Measurements from ENCODE around the gene ADAMTS6.

Gene ADAMTS6

DNA sequence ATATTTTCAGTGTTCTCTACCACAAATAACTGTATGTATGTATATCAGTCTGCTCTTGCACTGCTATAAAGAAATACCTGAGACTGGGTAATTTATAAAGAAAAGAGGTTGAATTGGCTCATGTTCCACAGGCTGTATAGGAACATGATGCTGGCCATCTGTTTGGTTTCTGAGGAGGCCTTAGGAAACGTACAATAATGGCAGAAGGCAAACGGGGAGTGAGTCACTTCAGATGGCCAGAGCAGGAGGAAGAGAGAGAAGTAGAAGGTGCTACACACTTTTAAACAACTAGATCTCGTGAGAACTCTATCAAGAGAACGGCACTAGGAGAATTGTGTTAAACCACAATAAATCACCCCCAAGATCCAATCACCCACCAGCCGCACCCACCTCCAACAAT, 121.7 kb downstream of the ADAMTS6 start:
- DNase-seq (ENCODE audit: low read depth in 1 of 2, low spot score in 1 of 2): no peak
- Histone ChIP-seq H3K27ac (replicated peaks) (no peak overlapping the region), H3K4me3 (replicated peaks; ENCODE audit: insufficient read depth, low read length) (no peak overlapping the region), H3K27me3 (ENCODE audit: insufficient read depth, poor library complexity, severe bottlenecking) (no peaks in the 10 kb centered on the region)
- TF ChIP-seq, protein P1, sequence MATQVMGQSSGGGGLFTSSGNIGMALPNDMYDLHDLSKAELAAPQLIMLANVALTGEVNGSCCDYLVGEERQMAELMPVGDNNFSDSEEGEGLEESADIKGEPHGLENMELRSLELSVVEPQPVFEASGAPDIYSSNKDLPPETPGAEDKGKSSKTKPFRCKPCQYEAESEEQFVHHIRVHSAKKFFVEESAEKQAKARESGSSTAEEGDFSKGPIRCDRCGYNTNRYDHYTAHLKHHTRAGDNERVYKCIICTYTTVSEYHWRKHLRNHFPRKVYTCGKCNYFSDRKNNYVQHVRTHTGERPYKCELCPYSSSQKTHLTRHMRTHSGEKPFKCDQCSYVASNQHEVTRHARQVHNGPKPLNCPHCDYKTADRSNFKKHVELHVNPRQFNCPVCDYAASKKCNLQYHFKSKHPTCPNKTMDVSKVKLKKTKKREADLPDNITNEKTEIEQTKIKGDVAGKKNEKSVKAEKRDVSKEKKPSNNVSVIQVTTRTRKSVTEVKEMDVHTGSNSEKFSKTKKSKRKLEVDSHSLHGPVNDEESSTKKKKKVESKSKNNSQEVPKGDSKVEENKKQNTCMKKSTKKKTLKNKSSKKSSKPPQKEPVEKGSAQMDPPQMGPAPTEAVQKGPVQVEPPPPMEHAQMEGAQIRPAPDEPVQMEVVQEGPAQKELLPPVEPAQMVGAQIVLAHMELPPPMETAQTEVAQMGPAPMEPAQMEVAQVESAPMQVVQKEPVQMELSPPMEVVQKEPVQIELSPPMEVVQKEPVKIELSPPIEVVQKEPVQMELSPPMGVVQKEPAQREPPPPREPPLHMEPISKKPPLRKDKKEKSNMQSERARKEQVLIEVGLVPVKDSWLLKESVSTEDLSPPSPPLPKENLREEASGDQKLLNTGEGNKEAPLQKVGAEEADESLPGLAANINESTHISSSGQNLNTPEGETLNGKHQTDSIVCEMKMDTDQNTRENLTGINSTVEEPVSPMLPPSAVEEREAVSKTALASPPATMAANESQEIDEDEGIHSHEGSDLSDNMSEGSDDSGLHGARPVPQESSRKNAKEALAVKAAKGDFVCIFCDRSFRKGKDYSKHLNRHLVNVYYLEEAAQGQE (IDR thresholded peaks at IDR 0.05; ENCODE audit: insufficient replicate concordance, low read depth): no peak
- TF ChIP-seq POLR2AphosphoS5 (IDR thresholded peaks at IDR 0.05; ENCODE audit: low read depth): no peak
- TF ChIP-seq GABPA (IDR thresholded peaks at IDR 0.05; ENCODE audit: low read depth): no peak
- TF ChIP-seq, protein P2, sequence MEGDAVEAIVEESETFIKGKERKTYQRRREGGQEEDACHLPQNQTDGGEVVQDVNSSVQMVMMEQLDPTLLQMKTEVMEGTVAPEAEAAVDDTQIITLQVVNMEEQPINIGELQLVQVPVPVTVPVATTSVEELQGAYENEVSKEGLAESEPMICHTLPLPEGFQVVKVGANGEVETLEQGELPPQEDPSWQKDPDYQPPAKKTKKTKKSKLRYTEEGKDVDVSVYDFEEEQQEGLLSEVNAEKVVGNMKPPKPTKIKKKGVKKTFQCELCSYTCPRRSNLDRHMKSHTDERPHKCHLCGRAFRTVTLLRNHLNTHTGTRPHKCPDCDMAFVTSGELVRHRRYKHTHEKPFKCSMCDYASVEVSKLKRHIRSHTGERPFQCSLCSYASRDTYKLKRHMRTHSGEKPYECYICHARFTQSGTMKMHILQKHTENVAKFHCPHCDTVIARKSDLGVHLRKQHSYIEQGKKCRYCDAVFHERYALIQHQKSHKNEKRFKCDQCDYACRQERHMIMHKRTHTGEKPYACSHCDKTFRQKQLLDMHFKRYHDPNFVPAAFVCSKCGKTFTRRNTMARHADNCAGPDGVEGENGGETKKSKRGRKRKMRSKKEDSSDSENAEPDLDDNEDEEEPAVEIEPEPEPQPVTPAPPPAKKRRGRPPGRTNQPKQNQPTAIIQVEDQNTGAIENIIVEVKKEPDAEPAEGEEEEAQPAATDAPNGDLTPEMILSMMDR (IDR thresholded peaks at IDR 0.05; ENCODE audit: insufficient read depth, low read length): no peak

DNA sequence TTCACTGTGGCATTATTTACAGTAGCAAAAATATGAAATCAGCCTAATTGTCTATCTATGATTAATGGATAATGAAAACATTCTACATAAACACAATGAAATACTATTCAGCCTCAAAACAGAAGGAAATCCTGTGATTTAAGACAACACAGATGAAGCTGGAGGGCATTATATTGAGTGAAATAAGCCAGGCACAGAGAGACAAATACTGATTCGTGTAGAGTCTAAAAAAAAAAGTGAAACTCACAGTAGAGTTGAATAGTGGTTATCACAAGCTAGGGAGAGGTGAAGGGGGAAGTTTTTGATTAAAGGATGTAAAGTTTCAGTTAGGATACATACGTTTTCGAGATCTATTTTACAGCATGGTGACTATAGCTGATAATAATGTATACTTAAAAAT, 122.2 kb downstream of the ADAMTS6 start:
- no peak overlapping the region for H3K4me3 ChIP-seq (replicated peaks; ENCODE audit: insufficient read depth, low read length)
- H3K27ac ChIP-seq (replicated peaks): no peak overlapping the region
- DNase-seq (ENCODE audit: low read depth in 1 of 2, low spot score in 1 of 2): no peak
- H3K27me3 ChIP-seq (ENCODE audit: insufficient read depth, poor library complexity, severe bottlenecking): no peaks in the 10 kb centered on the region
- TF ChIP-seq GABPA (IDR thresholded peaks at IDR 0.05; ENCODE audit: low read depth) (no peak), POLR2AphosphoS5 (IDR thresholded peaks at IDR 0.05; ENCODE audit: low read depth) (no peak), SPI1 (IDR thresholded peaks at IDR 0.05; ENCODE audit: borderline replicate concordance, low read depth) (no peak)
- TF ChIP-seq, protein P1 (IDR thresholded peaks at IDR 0.05; ENCODE audit: insufficient replicate concordance, low read depth): no peak
- TF ChIP-seq, protein P2 (IDR thresholded peaks at IDR 0.05; ENCODE audit: insufficient read depth, low read length): no peak

DNA sequence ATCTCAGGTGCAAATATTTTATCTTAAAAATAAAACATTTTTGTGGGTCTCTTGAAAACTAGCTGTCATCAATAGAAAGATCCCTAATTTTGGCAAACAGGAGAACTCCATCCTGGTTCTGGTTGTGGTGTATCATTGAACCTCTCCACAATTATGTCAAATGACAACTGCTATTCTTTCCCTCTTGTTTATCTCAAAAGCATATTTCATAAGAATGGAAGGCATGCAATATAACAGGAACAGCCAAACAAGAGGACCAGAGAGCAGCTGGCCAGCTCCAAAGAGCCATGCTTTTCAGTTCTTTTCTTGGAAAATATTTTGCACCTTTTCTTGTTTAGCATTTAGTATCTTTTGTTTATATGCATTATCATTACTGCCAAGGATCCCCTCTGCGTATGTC, 125.4 kb downstream of the ADAMTS6 start:
- H3K4me3 ChIP-seq (replicated peaks; ENCODE audit: insufficient read depth, low read length): no peak overlapping the region
- no peak overlapping the region for H3K27ac ChIP-seq (replicated peaks)
- H3K27me3 ChIP-seq (ENCODE audit: insufficient read depth, poor library complexity, severe bottlenecking): no peaks in the 10 kb centered on the region
- no peak for DNase-seq (ENCODE audit: low read depth in 1 of 2, low spot score in 1 of 2)
- TF ChIP-seq GABPA (IDR thresholded peaks at IDR 0.05; ENCODE audit: low read depth): no peak
- TF ChIP-seq, protein P2 (IDR thresholded peaks at IDR 0.05; ENCODE audit: insufficient read depth, low read length): no peak
- TF ChIP-seq POLR2AphosphoS5 (IDR thresholded peaks at IDR 0.05; ENCODE audit: low read depth): no peak
- TF ChIP-seq, protein P1 (IDR thresholded peaks at IDR 0.05; ENCODE audit: insufficient replicate concordance, low read depth): no peak
- TF ChIP-seq SPI1 (IDR thresholded peaks at IDR 0.05; ENCODE audit: borderline replicate concordance, low read depth): no peak
